ENCODE measurements around the gene DLG2.

DNA sequence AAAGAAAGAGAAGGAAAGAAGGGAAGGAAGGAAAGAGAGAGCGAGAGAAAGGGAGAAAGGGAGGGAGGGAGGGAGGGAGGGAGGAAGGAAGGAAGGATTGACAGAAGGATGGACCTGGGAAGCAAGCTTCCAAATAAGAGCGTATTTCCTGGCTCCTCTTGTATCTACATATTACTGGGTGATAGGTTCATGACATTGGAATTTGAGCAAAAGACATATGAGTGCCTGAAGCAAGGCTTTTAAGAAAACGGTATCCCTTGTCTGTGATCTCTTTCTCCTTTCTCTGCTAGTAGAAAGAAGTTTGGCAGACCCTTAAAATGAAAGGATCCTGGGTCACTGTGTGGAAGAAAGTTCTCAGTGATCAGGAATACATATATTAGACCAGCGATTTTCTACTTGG, 1408.8 kb downstream of the DLG2 start:
- no peak for TF ChIP-seq POLR2A (IDR thresholded peaks at IDR 0.05; ENCODE audit: low read depth, low read length)
- TF ChIP-seq POLR2AphosphoS5 (IDR thresholded peaks at IDR 0.05; ENCODE audit: low read depth, low read length), result no peak

Data from GM12891 (cell line).